CD4-positive, alpha-beta T cell treated with Interleukin-17A for 4 hours (primary cell): ENCODE results near the gene GTPBP3.
A peak's percentile ranks its signal among the peaks of the same experiment; 100 is the strongest.
"Not testable (repeated sequence)": the region's sequence is repeated elsewhere in the genome, so short reads cannot be mapped to it uniquely, and the experiment has no call there.

Source experiments
- DNase-seq: peaks from one replicate; pipeline ENCODE4 v3.0.0-alpha.2; 2020; ENCODE audit warnings: mixed read lengths

The GTPBP3 gene, protein sequence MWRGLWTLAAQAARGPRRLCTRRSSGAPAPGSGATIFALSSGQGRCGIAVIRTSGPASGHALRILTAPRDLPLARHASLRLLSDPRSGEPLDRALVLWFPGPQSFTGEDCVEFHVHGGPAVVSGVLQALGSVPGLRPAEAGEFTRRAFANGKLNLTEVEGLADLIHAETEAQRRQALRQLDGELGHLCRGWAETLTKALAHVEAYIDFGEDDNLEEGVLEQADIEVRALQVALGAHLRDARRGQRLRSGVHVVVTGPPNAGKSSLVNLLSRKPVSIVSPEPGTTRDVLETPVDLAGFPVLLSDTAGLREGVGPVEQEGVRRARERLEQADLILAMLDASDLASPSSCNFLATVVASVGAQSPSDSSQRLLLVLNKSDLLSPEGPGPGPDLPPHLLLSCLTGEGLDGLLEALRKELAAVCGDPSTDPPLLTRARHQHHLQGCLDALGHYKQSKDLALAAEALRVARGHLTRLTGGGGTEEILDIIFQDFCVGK

DNA sequence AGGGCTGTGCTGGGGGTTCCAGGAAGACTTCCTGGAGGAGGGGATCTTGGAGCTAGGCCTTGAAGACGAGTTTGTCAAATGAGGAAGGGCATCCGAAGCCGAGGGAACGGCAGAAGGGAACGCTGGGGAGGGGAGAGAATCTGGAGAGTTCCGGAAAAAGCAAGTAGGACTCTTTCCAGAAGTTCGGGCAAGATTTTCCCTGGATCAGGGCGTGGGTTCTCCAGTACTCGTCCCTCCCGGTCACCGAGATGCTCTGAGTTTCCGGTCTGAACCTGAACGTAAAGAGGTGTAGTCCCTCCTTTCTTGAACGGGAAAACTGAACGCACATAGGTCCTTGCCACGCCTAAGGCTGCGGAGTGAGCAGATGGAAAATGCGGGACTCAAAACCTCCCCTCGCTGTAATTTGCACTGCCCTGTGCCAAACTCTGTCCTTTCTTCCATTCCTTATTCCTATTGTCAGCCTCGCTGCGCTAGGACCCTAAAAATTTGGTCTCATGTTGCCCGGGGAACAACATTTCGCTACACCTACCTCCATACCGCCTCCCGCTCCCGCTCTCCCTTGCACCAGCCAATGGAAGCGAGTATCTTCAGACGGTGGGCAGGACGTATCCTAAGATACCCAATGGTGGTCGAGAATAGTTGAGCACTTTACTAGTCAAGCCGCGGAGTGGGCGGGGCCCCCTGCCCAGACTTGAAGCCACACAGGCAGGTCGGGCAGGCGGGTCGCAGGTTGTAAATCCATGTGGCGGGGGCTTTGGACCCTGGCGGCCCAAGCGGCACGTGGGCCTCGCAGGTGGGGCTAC, at the start of gene GTPBP3:
Gene GTPBP3 (plus strand): TSS at position 682 of the 803 bp plus-strand sequence. CDS start 59 bp downstream, at position 741.
- DNase-seq = peak; percentile 98

DNA sequence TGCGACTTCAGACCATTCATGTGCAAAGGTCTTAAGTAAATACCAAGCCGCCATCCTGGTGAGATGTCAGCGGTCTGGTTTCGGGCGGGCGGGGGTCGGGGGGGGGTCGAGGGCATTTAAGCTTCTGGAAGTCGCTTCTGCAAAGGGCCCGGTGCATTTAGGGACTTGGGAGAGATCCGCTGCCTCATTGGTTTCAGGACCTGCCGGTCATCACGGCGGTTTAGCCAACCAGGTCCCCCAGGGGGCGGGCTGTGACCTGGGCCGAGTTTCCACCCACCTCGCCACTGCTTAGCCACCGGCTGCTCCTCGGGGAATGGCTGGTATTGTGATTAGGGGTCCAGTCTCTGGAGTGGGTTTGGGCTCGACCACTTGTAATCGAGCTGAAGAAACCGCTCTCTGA, 47.9 kb upstream of the GTPBP3 start:
- peak; percentile 44 for DNase-seq

- peak; percentile 81 for DNase-seq
Observed at GRCh38 chr19:17292301-17293074, 44.9 kb upstream of the GTPBP3 start.

DNA sequence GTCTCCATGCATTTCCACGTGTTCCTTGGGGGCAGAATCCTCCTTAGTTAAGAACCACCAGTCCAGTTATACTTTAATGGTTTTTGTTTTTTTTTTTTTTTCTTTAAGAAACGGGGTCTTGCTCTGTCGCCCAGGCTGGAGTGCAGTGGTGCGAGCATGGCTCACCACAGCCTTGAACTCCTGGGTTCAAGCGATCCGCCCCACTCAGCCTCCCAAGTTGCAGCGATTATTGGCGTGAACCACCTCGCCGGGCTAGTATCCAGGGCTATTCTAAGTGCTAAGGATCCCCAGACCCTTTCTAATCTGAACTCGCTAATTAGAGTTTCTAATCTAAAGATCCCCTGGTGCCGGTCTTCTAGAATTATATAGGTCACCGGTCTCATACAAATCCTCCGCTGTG, 43.7 kb upstream of the GTPBP3 start:
- DNase-seq = no peak

GRCh38 chr19:17294051-17294891, 43.1 kb upstream of the GTPBP3 start:
- peak; percentile 51 for DNase-seq

DNA sequence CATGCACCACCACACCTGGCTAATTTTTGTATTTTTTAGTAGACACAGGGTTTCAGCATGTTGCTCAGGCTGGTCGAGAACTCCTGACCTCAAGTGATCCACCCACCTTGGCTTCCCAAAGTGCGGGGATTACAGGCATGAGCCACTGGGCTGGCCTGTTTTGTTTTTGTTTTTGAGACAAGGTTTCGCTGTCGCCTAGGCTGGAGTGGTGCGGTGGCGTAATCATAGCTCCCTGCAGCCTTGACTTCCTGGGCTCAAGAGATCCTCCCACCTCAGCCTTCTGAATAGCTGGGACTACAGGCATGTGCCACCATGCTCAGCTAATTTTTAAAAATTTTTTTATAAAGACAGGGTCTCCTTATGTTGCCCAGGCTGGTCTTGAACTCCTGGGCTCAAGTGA, 41.8 kb upstream of the GTPBP3 start:
- not testable (repeated sequence) for DNase-seq

DNA sequence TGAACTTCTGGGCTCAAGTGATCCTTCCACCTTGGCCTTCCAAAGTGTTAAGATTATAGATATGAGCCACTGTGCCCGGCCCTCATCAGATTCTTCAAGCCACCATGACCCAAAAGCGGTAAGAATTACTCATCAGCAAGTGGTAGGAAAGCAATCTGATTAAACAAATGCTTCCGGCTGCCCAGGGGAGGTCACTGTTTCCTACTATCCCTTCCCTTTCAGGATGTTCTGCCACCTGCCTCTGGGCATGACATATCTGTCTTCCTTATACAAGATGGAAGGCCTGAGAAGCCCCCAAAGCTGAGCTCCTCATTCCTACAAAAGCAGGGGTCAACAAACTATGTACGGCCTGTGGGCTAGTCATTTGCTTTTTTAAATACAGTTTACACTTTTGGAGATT, 41.1 kb upstream of the GTPBP3 start:
- DNase-seq = no peak

GRCh38 chr19:17296976-17297375, 40.4 kb upstream of the GTPBP3 start:
- no peak for DNase-seq

GRCh38 chr19:17300992-17301619, 36.2 kb upstream of the GTPBP3 start:
- no peak for DNase-seq

- peak; percentile 59 for DNase-seq
Observed at GRCh38 chr19:17302391-17303166, 34.8 kb upstream of the GTPBP3 start.

GRCh38 chr19:17303167-17303939, 34.0 kb upstream of the GTPBP3 start, which contains the start of gene ABHD8:
Gene ABHD8 (minus strand): TSS chr19:17303425. CDS start chr19:17301616, 1,809 bp downstream.
- peak; percentile 95 for DNase-seq

- DNase-seq = no peak
Observed at GRCh38 chr19:17303940-17304267, 33.4 kb upstream of the GTPBP3 start.

DNA sequence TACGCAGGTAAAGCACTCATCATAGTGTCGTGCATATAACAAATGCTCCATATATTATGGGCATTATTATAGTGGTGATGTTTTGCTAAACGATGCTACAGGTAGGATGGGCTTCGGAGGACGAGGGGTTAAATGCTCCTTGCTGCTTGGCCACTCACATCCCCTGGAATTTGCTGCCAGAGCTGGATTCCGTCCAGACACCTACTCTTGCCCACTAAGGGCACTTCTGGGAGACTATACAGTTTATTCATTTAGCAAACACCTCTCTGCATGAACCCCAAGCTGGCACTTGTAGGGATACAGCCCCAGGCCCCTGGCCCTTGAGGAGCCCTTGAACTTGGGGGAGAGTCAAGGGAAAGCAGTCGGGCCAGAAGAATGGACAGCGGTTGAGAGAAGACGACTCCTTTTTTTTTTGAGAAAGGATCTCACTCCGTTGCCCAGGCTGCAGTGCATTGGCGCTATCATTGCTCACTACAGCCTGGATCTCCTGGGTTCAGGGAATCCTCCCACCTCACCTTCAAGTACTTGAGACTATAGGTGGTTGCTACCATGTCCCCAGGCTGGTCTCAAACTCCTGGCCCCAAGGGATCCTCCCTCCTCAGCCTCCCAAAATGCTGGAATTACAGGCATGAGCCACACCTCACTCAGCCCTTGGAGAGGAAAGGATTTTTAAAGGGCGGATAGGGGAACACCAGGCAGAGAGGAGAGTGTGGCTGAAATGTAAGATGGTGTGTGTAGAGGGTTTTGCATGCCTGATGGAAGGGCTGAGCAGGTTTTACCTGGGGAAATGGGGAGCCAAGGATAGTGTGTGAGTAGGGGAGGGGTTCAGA, 32.8 kb upstream of the GTPBP3 start:
- DNase-seq = no peak

DNA sequence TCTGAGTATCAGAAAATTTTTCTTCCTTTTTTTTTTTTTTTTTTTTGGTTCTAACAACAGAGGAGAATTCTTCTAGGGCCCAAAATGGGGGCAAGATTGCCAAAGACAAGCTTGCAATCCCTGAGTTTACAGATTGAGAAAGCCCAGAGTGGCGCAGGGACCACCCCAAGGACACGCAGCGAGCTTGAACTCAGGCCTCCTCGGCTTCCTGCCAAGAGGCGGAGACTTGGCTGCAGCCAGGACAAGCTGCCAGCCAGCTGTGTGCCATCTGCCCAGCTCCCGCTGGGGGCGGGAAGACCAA, 32.2 kb upstream of the GTPBP3 start:
- DNase-seq = no peak

DNA sequence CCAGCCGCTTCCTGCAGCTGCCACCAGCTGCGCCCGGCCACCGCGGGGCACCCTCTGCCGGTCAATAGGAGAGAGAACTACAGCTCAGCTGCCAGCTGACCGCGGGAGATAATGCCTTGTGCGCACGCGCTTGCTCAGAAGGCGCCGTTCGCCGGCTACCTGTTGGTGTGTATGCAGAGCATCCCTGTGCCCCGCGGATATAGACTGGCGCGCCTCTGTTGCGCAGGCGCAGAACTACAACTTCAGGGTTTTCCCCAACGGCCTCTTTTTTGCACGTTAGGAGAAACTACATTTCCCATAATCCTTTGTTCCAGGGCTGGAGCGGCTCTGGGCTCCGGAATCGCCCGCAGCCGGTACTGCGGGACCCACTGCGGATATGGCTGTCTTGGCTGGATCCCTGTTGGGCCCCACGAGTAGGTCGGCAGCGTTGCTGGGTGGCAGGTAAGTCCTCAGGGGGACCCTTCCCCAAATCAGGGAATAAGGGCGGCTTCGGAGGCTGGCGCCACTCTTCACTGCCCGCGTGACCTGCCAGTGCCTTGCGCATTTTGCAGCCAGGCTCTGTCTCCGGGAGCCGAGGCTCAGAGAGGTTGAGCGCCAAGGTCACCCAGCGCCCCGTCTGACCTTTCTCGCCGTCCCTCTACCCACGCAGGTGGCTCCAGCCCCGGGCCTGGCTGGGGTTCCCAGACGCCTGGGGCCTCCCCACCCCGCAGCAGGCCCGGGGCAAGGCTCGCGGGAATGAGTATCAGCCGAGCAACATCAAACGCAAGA, 31.7 kb upstream of the GTPBP3 start, which contains the start of gene MRPL34:
Gene MRPL34 (plus strand): TSS at position 356 of the 768 bp plus-strand sequence. CDS start 21 bp downstream, at position 377.
- DNase-seq = peak; percentile 96

DNA sequence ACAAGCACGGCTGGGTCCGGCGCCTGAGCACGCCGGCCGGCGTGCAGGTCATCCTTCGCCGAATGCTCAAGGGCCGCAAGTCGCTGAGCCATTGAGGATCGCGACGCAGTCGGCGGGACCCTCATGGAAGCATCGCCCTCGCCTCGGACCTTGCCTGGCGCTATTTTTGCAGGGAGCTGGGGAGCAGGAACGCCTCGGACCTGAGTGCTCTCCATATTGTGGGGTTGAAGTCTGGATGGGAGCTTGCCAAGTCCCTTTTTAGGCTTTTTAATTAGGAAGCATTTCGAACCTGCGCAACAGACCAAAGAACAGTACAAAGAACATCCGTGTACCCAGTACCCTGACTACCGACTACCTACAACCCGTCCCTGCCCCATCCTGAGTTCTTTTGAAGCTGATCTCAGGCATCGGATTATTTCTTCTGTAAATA, 31.1 kb upstream of the GTPBP3 start:
- no peak for DNase-seq

DNA sequence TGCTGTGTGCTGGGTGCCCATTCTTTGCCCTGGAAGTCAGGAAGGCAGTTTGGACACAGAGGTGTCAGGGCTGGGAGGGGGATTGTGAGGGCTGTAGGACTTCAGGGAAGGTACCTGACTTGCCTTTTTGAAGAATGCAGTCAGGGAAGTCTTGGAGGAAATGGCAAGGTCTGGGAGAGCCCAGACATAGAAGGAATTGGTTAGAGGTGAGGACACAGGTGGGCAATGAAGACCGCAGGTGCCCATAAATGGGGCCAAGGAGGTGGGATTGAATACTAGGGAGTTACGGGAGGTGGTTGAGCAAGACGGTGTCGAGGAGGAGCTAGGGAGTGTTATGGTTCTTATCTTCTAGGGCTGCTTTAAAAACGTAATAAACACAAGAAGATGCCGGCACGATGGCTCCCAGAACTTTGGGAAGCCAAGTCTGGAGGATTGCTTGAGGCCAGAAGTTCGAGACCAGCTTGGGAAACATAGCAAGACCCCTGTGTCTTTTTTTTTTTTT, 29.4 kb upstream of the GTPBP3 start:
- no peak for DNase-seq
